ENCODE results near the gene NDUFB6.

NDUFB6 gene

DNA sequence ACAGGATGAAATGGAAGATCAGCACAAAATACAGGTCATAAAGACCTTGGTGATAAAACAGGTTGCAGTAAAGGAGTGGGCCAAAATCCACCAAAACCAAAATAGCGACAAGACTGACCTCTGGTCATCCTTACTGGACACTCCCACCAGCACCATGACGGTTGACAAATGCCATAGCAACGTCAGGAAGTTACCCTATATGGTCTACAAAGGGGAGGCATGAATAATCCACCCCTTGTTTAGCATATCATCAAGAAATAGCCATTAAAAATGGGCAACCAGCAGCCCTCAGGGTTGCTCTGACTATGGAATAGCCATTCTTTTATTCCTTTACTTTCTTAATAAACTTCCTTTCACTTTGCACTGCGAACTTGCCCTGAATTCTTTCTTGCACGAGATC is 6.0 kb upstream of the NDUFB6 start:
- TF ChIP-seq ZFX (IDR thresholded peaks at IDR 0.05): no peak
- TF ChIP-seq, protein P1, sequence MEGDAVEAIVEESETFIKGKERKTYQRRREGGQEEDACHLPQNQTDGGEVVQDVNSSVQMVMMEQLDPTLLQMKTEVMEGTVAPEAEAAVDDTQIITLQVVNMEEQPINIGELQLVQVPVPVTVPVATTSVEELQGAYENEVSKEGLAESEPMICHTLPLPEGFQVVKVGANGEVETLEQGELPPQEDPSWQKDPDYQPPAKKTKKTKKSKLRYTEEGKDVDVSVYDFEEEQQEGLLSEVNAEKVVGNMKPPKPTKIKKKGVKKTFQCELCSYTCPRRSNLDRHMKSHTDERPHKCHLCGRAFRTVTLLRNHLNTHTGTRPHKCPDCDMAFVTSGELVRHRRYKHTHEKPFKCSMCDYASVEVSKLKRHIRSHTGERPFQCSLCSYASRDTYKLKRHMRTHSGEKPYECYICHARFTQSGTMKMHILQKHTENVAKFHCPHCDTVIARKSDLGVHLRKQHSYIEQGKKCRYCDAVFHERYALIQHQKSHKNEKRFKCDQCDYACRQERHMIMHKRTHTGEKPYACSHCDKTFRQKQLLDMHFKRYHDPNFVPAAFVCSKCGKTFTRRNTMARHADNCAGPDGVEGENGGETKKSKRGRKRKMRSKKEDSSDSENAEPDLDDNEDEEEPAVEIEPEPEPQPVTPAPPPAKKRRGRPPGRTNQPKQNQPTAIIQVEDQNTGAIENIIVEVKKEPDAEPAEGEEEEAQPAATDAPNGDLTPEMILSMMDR (conservative IDR thresholded peaks at IDR 0.05): no peak
- no peak overlapping the region for H3K27ac ChIP-seq

DNA sequence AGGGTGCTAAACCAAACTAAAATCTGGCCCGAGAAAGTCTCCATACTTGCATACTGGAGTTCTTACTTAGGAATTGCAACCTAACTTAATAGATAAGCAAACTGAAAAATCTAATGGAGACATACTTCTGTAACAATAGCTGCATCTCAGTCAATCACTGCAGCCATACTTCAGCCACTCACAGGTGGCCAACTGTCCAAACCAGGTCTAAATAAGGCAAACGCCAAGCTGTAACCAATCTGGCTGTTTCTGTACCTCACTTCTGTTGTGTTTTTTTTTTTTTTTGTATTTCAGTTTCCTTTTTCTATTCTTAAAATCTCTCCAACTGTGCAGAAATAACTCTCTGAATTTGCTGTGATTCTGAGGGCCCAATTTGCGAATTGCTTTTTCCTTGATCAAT is 4.4 kb upstream of the NDUFB6 start:
- TF ChIP-seq, protein P1 (conservative IDR thresholded peaks at IDR 0.05): no peak
- TF ChIP-seq ZFX (IDR thresholded peaks at IDR 0.05): no peak

DNA sequence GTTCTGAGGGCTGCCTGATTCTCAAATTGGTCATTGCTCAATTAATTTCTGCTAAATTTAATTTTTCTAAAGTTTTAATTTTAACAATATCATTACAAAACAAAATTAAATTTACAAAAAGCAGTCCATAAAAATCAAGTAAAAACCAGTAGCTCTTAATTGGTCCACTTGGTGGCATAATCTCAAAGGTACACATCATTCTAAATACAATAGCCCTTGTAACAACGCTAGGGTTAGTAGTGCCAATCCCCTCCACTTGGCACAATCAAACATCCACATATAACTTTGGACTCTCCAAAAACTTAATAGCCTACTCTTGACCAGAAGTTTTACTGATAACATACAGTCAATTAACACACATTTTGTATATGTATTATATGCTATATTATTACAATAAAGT is 1.9 kb upstream of the NDUFB6 start:
- H3K27ac ChIP-seq: no peak overlapping the region
- no peak for TF ChIP-seq ZFX (IDR thresholded peaks at IDR 0.05)
- TF ChIP-seq, protein P1 (conservative IDR thresholded peaks at IDR 0.05): peak; percentile 13

More for the DNA sequence above, 4.4 kb upstream of the NDUFB6 start:
- H3K27ac ChIP-seq: no peak overlapping the region

DNA sequence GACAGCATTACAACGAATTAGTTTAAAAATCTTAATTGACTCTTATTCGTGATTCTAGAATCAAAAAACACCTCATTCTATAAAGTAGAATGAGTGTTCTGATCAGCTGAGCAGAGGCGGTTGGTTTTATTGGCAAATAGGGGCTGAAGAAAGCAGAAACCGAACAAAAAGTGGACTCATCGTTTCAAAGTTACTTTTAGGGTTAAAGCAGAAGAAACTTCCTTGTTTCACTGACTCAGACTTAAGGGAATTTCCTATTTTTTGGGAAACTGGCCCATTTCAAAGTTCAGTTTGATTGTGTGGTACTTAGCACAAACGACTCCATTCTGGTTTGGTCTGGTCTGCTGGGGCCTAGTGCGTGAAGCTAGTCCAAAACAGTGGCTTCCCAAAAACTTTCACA is 862 bp upstream of the NDUFB6 start:
- no peak overlapping the region for H3K27ac ChIP-seq

DNA sequence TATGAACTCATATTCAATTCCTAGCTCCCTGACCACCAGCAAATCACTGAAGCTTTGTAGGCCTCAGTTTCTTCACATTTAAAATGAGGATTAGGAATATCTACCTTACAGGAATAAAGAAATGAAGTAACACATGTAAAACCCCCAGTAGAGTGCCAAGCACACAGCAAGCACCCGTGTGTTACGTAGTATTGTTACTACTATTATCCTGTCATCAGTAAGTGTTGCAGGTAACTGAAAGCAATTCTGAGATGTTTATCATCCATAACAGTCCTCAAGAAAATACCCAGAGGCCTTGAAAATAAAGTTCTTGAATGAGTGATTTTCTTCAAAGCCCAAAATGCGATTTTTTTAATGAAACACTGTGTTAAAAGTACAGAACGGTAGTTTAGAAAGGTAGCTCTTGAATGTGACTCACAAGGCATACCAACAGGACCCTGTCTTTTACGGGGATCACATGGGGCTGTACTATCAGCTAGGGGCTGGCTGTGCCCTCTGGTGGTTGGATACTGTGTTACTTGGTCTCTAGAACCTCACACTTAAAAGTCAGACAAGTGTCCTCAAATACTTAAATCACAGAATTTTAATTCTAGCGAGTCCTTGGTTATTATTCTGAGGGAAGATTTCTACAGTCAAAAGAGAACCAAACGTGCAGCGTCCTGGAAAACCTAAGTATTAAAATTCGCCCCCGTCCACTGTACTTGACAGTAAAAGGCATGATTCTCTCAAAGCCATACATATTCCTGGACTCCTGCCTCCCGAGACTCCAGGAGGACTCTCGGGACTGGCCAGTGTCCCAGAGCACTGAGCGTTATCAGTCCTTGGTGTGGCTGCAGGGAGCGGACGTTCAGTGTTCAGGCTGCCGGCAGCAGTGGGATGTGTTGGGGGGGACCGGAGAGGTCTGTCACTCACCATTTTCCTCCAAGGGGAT is 725 bp downstream of the NDUFB6 start:
- H3K27ac ChIP-seq: peak overlapping the region; percentile 87
- TF ChIP-seq, protein P1 (conservative IDR thresholded peaks at IDR 0.05): peak; percentile 85
- TF ChIP-seq ZFX (IDR thresholded peaks at IDR 0.05): no peak

More for the DNA sequence above, 862 bp upstream of the NDUFB6 start:
- TF ChIP-seq, protein P1 (conservative IDR thresholded peaks at IDR 0.05): no peak
- no peak for TF ChIP-seq ZFX (IDR thresholded peaks at IDR 0.05)

DNA sequence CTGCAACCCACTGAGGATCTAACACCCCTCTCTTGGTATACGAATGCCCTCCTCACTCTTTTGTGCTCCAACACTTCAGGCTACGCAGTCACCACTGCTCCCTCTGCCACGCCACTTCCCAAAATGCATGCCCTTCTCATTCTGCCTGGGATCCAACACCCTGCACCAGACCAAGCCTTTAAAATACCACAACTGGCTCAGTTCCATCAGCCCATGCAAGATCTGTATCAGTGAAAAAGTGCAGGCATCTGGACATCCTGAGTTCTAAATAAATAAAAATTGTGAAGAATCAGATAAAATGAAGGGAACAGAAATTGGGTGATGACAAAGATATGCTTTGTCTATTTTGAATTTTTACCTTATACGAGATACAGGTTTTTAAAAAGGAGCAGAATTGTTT is 2.7 kb downstream of the NDUFB6 start:
- no peak overlapping the region for H3K27ac ChIP-seq
- TF ChIP-seq ZFX (IDR thresholded peaks at IDR 0.05): no peak
- TF ChIP-seq, protein P1 (conservative IDR thresholded peaks at IDR 0.05): no peak

DNA sequence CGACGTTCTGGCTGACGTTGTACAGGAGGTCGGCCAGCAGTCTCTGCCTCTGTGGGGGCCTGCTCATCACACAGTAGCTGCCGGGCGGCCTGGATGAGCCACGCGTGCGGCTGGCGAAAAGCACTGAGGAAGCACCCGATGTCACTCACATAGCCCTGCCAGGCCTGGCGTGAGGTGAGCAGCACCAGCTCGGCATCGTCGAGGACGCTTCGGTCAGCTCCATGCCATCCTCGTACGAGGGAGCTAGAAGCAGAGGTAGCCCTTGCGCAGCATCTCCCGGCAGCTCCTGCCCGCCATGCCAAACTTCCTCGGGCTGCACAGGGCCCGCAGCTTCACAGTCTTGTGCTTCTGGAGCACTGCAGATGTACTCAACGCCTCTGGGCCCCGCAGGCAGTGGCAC is 6.2 kb downstream of the NDUFB6 start:
- TF ChIP-seq ZFX (IDR thresholded peaks at IDR 0.05): no peak
- TF ChIP-seq, protein P1 (conservative IDR thresholded peaks at IDR 0.05): no peak
- no peak overlapping the region for H3K27ac ChIP-seq

Measured in C4-2B (cell line).